ENCODE data around the gene TTC38.

The TTC38 gene

DNA sequence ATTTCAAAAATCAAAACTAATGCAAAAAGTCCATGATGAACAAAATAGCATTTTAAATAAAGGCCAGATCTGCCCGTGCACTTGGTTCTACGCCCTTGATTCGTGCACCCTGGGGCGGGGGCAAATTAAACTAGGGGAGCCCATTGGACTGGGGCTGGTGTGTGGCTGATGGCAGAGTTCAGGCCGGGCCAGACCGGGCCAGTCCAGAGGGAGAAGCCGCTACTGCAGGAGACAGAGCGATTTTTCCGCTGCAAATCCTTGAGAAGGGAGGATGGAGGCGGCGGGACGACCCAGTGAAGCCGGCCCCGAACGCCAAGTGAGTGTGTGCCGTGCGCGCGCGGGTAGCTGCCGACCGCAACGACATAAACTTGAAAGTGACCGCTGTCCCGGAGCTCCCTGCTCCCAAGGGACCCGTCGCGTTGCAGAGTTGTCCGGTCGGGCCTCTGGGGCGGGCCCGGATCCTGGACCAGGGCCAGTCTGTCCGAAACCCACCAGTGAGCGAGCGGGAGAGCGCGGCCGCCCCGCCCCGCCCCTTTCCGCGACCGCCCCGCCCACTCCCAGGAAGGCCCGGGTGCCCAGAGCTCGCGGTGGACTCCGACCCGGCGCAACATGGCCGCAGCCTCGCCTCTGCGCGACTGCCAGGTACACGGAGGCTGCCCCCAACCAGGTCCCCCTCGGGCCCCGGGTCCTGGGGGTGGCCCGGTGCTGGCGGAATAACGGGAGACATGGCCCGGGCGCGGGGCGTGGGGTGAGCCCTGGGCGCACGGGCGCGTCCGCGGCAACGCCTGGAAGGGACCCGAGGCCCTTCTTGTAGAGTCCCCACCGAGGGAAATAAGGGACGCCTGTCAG, at the start of gene TTC38:
TTC38 (plus strand) TSS at position 578 of the 849 bp plus-strand sequence; CDS start at position 610, 32 bp downstream.
- DNase-seq, result peak; percentile 24

DNA sequence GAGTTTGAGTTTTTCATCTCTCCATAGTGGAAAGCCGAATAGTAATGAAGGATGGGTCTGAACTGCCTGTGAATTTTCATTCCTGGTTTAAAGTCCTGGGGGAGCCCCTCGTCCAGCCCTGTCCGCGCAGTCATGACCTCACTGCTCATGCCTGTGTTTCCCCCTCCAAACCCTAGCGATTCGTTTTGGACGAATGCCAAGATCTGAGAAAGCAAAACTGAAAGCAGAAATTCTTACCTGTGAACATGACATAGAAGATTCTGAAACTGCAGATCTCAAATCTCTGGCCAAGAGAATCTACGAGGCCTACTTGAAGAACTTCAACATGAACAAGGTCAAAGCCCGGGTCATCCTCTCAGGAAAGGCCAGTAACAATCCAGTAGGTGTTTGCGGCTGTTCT, 48.2 kb upstream of the TTC38 start:
- no peak for DNase-seq

DNA sequence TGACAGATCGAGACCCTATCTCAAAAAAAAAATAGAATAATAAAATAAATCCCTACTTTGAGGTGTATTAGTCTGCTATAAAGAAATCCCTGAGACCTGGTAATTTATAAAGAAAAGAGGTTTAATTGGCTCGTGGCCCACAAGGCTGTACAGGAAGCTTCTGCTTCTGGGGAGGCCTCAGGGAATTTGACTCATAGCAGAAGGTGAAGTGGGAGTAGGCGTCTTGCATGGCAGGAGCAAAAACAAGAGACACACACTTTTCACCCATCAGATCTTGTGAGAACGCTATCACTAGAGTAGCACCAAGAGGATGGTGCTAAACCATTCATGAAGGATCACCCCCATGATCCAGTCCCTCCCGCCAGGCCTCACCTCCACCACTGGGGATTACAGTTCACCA, 46.9 kb upstream of the TTC38 start:
- DNase-seq, result no peak

DNA sequence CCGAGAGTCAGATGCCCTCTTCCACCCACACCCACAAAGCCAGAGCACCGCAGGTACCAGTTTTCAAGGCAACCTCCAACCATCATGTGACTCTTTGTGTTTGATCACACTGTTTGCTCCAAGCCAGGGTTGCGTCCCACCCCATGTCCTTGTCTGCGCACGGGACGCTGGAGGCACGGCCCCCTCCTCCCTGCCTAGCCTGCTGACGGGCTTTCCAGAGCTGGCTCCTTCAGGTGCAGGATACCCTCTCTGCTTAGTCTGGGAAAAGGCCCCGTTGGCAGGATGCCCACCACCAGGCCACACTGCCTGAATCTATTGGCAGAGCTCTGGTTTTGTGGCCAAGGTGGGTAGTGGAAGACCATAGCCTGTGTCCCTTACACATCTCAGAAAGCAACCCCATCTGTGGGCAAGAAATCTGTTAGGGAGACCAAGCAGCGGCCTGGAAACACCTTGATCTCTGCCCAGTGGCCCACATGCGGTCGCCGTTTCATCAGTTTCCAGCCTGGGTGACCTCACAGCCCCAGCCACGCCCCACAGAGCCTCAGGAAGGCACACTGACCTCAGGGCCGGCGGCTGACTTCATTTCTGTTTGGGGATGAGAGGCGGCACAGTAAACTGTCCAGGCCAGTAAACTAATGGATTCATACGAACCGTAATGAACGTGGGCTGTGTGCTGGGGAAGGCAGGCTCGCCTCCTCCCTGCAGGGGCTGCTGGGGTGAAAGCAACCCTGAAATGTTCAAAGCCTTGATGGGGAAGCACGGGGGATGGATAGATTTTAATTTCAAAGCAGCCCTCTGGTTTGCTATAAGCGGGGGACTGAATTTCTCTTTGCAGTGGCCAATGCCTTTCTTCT, 43.5 kb upstream of the TTC38 start:
- no peak for DNase-seq

DNA sequence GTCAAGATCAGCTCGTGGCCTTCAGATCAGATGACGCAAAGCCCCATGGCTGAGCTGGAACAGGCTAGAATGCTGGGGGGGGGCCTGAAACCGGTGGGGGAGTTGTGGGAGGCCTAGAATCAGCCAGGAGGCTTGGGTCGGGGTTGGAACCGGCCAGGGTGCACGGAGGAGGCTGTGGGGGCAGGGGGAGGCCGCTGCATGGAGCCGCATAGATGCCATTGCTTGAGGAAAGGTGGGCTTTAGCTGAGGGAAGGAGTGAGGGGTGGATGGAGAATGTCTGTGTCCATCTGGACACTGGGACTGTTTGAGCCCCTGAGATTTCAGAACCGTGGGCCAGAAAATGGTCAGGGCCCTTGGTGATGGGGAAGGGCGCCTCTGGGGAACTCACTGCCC, 42.9 kb upstream of the TTC38 start:
- DNase-seq, result no peak

DNA sequence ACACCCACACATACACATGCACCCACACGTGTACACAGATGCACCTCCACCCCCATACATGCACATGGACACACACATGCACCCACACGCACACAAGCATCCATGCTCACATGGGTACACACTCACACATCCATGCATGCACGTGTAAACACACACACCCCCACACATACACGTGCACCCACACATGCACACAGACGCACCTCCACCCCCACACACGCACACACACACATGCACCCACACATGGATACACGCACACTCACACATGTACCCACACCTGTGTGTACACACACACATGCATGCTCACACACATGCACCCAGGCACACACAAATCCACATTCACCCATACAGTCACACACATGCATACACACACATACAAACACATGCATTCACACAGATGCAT, 42.2 kb upstream of the TTC38 start:
- DNase-seq, result no peak

DNA sequence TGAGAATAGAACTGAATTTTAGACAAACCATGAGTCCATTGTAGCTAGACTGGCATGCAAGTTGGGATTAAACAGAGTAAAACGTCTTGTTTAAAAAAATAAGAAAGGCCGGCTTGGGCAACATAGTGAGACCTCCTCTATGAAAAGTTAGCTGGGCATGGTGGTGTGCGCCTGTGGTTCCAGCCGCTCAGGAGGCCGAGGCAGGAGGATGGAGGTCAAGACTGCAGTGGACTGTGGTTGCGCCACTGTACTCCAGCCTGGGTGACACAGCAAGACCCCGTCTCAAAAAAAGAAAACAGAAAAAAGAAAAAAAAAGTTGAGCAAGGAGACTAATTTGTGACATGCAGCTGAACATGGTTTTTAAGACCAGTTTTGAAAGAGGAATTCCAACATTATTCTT, 41.2 kb upstream of the TTC38 start:
- DNase-seq, result no peak

DNA sequence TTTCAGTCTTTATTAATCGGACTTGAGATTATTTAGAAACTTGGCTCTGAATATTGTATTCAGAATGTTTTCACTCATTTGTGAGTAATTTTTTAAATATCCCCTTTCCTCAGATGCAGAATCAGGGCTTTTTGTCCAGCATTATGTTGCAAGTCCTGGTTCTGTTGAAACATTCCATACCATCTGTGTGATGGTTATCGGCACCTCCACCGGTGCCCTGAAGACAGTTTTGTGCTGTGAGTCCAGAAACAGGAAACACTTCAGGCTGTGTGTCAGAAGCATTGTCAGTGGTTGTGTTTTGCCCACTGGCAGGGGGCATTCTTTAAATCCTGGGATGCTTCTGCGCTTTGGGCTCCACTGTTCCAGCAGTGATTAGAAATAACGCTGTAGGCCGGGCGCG, 38.1 kb upstream of the TTC38 start:
- no peak for DNase-seq

DNA sequence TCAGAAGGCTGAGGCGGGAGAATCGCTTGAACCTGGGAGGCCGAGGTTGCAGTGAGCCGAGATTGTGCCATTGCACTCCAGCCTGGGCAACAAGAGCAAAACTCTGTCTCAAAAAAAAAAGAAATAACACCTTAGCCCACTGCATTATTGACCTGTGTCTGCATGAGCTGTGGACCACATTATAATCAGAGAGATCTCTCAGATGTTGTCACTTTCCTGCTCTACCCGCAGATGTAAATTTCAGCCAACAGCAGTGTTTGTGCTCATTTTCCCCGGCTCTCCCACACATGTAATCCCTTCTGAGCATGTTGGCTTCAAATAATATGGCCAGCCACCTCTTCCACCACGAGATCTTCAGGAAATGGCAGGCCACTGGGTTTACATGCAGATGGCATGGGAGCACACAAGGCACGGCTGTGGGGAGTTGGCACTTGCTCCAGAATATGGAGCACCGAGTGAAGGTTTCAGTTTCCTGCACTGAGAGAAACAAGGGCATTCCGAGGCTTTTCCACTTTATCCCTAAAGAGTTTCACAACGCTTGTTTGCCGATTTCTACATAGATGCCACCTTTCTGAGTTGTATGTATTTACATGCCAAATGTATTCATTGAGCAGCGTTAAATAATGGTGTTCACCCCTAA, 37.4 kb upstream of the TTC38 start:
- no peak for DNase-seq

DNA sequence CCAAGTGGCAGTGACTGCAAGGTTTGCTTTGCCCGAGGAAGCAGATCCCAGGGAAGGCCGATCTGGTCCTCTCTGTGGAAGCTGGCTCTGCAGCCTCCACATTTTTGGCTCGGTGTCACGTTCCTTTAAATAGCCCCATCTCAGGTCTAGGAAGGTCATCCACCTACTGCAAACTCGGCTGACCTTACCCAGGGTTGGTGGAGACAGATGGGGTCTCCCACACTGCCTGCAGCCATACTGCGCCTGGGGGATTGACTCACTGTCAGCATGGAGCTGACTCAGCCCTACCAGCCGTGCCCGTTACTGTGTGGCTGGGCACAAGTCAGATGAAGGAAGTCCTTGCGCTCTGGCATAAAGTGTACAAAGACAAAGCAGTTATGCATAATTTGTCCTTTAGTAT, 34.6 kb upstream of the TTC38 start:
- DNase-seq, result no peak

DNA sequence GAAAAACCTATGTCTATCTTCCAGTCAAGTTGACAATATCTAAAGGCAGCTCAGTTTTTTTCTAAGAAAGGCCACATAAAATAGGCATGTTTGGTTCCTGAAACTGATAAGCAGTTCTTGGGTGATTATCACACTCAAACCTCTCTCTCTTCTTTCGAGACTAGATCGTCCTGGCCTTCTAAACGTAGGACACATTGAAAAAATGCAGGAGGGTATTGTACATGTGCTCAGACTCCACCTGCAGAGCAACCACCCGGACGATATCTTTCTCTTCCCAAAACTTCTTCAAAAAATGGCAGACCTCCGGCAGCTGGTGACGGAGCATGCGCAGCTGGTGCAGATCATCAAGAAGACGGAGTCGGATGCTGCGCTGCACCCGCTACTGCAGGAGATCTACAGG, 32.8 kb upstream of the TTC38 start:
- no peak for DNase-seq

DNA sequence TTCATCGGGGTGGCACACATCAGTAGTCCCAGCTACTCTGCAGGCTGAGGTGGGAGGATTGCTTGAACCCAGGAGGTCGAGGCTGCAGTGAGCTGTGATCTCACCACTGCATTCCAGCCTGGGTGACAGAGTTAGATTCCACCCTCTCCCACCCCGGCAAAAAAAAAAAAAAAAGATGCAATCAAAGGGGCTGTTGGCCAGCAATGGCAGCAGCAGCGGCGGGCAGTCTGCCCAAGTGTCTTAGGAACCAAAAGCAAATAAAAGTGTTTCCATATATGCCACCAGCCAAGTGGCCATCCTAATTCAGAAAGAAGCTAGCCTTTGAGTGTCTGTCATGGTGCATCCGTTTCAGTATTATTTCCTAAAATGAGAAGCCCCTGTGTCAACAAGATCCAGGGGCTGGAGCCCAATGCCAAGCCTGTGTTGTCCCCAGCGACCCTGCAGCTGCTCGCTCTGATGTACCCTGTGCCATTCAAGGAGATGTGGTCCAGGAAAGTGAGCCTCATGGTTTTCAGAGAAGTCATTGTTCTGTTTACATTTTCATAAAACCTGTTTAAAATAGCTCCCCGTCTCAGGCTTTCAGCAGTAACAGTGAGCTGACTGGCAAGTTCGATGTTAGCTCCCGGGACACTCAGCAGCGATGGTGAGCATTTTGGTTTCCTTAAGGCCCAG, 30.2 kb upstream of the TTC38 start:
- DNase-seq, result no peak

DNA sequence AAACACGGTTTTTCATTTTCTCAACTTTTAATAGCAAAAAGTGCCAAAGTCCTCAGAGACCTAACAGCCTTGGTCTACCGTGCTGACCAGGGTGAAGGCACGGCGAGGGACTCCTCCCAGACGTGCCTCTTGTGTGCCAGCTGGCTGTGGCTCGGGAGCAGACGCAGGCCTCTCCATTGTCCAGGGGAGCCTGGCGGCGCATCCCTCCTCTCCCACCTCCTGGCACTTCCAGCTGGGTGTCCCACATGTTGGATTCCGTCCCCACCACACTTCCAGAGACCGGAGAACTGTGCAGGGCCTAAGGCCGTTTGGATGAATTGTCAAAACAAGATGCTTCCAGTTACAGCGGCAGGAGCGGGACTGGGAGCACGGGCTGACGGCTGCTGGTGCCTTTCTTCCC, 29.3 kb upstream of the TTC38 start:
- DNase-seq, result no peak

DNA sequence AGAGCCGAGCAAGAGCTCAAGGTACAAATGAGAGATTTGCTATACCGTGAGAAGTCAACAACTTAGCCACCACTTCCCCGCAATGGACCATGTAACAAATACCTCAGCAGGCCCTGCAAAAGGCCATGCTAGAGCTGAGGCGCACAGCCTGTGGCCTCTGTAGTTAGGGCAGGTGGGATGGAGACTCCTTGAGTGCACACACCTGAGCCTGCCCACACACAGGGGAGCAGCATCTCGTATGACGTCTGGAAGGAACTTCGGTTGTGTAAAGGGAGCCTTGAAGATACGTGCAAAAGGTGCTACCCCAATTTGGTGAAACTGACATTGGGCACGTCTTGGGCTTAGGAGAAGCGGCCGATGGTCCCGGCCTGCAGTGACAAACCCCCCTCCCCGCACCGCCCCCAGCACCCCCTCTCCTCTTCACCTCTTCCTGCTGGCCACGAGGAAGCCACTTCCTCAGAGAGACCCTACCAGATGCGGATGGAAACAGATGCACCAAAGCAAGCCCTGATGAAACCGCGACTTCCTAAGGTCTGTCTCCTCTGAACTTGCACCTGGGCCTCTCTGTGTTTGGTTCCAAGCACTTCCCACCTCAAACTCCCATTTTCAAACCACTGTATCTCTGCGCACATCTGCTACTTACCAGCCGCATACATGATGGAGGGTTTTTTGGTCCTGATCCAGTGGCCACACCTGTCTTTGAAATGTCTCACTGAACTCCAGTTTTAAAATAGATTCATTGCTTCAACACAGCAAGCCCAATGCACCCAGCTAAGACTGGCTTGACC, 28.4 kb upstream of the TTC38 start:
- DNase-seq, result no peak

DNA sequence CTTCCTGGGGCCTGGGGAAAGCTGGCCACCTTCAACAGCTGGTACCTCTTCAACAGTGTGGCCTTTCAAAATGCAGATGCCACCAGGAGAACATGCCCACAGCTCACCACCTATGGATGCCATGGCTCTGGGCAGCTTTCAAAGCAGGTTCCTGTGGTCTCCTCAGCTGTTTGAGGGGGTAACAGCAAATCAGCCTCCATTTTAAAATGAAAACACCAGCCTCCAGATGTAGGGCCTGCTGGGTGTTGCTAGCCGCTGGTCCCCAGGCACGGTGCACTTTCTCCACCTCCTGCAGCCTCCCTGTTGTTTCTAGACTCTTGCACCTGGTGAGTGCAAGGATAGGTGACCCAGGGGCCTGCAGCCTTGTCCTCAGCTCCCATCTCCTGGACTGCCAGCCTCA, 27.7 kb upstream of the TTC38 start:
- no peak for DNase-seq

DNA sequence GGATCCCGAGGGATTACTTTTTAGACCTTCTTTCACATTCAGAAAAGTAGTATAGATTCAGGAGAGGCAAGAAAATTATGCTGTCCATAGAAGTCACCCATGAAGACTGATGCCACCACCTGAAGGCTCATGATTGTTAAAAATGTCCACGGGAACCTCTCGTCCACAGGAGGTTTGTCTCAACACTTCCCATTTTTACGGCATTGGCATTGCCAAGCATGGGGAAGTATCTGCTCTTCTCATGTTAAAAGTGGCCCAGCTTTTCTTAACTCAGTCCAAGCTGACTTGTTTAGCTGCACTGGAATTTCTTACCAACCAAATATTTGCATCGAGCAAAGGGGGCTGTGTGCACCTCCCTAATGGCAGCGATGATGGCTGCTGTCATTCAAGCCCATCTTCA, 27.3 kb upstream of the TTC38 start:
- no peak for DNase-seq

DNA sequence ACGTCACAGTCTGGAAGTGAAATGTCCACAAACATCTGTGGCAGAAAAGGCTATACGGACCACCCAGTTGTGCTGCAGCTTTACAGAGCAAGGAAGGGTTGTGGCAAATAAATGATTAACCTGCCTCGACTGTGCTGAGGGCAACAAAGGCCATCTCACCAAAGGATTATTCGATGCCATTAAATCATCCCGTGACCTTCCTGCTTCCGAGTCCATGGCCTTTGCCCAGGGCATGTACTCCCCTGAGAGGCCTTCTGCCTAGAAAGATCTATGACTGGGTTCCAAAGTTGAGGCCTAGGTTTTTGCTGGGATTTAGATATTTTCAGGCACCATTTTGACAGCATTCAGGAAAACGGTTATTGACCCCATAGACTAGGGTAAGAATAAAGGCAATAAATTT, 26.9 kb upstream of the TTC38 start:
- no peak for DNase-seq

DNA sequence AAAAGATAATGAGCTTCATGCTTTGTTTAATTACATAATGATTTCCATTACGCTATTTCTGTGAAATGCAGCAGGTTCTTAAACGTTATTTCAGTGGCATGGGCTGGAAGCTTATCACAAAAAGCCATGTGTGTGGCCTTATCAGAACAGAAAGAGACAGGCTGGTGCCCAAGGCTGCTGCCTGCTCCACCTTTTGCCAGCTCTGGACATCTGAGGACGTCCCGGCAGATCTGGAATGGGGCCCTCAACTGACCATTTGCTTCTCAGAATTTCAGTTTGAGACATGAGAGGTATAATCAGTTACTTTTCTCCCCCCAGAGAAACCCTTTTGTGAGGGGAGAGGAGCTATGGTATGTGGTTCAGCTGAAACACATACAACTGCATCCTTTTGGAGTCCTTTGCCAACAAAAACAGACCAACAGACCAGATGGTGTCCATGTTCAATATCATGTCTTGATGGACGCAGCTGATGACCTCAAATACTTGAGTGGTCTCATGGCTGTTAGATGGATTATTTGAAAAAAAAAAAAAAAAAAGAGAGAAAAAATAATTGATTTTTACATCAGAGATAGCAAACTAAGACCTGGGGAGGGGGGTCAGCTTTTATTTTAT, 26.3 kb upstream of the TTC38 start:
- DNase-seq, result no peak

DNA sequence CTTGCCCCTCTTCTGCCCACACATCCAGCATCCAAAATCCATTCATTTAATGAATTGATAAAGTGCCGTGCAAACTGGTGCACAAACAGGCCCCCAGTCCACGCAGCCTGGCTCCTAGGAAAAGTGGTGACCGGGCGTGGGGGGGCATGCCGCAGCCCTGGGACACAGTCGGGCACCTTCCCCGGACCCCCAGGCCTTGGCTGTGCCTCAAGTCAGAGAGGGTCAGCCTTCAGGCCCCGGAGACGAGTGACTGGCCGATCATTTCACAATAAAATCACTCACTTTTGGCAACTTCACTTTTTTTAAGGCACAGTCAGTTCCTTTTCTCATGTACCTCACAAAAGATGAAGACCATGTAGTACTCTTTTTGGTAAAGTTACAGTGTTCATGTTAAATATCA, 25.7 kb upstream of the TTC38 start:
- no peak for DNase-seq

DNA sequence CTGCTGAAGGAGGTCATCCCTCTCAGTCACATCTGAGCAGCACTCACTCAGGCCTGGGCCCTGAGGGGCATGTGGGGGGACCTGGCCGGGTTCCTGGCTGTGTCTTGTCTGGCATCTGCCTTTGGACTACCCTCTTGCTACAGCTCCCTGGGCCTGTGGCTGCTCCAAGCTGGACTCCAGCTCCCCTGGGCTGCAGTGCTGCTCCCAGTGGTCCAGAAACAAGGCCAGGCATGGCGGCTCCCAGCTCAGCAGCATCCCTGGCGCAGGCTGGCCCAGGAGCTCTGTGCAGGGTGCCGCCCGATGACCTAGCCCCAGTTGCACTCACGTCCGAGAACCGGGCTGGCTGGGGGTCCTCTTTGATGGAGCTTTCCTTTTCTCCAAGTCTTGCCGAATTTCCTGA, 23.0 kb upstream of the TTC38 start:
- no peak for DNase-seq

DNA sequence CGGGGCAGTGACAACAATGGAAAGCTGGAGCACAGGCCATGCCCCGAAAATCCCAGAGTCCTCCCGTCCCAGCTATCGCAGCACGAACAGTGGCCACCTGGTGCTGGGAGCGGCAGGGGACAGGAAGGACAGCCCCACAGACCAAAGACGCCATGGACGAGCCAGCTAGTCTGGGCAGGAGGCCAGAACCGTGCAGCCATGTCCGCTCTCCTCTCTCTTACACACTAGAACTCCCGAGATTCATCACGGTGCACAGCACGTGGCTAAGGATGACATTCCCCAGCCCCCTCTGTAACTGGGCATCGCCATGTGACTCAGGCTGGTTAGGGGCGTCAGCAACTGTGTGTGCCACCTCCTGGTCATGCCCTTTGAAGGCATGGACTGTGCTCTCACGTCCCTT, 22.3 kb upstream of the TTC38 start:
- DNase-seq, result no peak

DNA sequence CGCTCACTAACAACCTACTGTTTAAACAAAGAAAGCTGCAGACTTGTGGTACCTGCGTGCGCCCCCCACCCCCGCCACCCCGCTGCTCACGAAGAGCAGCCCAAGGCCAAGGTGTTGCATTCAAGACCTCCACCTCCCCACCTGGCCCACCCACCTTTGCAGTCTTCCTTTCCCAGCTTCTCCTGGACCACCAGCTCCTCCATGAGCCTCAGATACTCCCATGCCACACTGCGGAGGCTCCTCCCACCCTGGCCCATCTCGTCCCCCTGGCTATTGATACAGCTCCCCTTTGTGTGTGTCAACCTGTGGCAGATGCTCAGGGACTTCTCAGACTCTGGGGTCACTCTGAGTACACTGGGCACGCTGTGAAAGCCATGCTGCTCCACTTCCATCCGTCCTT, 21.6 kb upstream of the TTC38 start:
- DNase-seq, result no peak
